Adrenal gland (tissue), 12 donors: ENCODE measurements around the gene AGER. TPM values are rescaled to one million over a fixed set of nuclear protein-coding genes. Genes with fewer than 3 reads are reported as not detected.
A peak's percentile ranks its signal among the peaks of the same experiment; 100 is the strongest.

Experiments
- DNase-seq, 7 donors: peaks; one replicate each; pipeline ENCODE4 v3.0.0-alpha.2; 2019 to 2020
- H3K27ac ChIP-seq, 5 donors: fragments of 200-600 bp; sonication (generic) in 4 of 5; 1 replicate in 3 of 5; 2 replicates in 2 of 5; pipeline versions ENCODE4 v1.5.1 to v1.8.0; 2016 to 2020; ENCODE audit warnings: mild to moderate bottlenecking in 1 of 5
- H3K27me3 ChIP-seq: fragments of 200-600 bp; 2 replicates; pipeline ENCODE4 v1.8.0; 2021
- H3K36me3 ChIP-seq, 2 donors: fragments of 200-600 bp; replicated peaks in 1 of 2; 1 replicate in 1 of 2; 2 replicates in 1 of 2; pipeline versions ENCODE4 v1.5.1 to v1.8.0; 2018 to 2022
- H3K4me1 ChIP-seq, 2 donors: fragments of 200-600 bp; replicated peaks in 1 of 2; 1 replicate in 1 of 2; 2 replicates in 1 of 2; pipeline versions ENCODE4 v1.5.1 to v1.8.0; 2018 to 2021
- H3K4me3 ChIP-seq, 4 donors: fragments of 200-600 bp; sonication (generic) in 3 of 4; one replicate each; pipeline ENCODE4 v1.5.1; 2016 to 2018
- H3K9me3 ChIP-seq, 3 donors: fragments of 200-600 bp; sonication (generic) in 1 of 3; replicated peaks in 1 of 3; 1 replicate in 2 of 3; 2 replicates in 1 of 3; pipeline versions ENCODE4 v1.5.1 to v1.8.0; 2016 to 2021
- POLR2A ChIP-seq, 2 donors: fragments of 450-650 bp; IDR thresholded peaks; one replicate each; pipeline ENCODE4 v1.6.1; 2017; ENCODE audit warnings: antibody characterized with exemption in 2 of 2, mild to moderate bottlenecking in 2 of 2, moderate library complexity in 1 of 2
- WGBS, 4 donors: extraction: QIAGEN DNeasy Blood & Tissue Kit in 2 of 4; methylation state at CpG; one replicate each; pipeline versions ENCODE4 v1.1.5 to v1.1.7; 2013 to 2017; 5-methylcytosine and 5-hydroxymethylcytosine counted together
- intact Hi-C, 2 donors: fragments of 100-400 bp; cut with DNase I; formaldehyde crosslinking; loops; one replicate each; pipeline versions ENCODE4 v1.14.1 to v1.15.0; 2022 to 2023
- polyA plus RNA-seq, 3 donors: library from polyadenylated mRNA; stranded (reverse); fragments of 200-250 nt in 2 of 3; fragments of 350-450 nt in 1 of 3; fragmentation: Illumina TruSeq in 1 of 3; extraction: RNeasy Lipid Tissue Mini Kit (QIAGEN cat#74804) in 1 of 3; gene quantifications; one replicate each; pipeline ENCODE4 v1.2.3, GENCODE V29; 2013 to 2014
- total RNA-seq, 9 donors: library from RNA; depleted of rRNA in 4 of 9; stranded (reverse); fragments of >200 nt in 4 of 9; fragments of 120-200 nt in 1 of 9; fragmentation: NEBNext Ultra II Directional in 1 of 9; extraction: Animal tissue kit (Norgen Biotek cat#: 25700) in 1 of 9; gene quantifications; one replicate each; pipeline versions ENCODE4 v1.1.0 to v1.2.4, GENCODE V29; 2013 to 2023
- TF ChIP-seq, protein P1 (sequence below), 6 experiments: fragments of 450-650 bp in 4 of 6; fragments of 200-600 bp in 2 of 6; sonication (generic) in 1 of 6; IDR thresholded peaks; 1 replicate in 5 of 6; 2 replicates in 1 of 6; pipeline versions ENCODE4 v1.5.1 to v1.8.0; 2016 to 2021; ENCODE audit warnings: antibody characterized with exemption in 6 of 6, mild to moderate bottlenecking in 2 of 6, moderate library complexity in 1 of 6
- donor health status: healthy with polysubstance abuse.
- donor health status: Bipolar disorder and iron deficiency.
- donor health status: DM: yes; HTN: yes; CAD: no.
- donor health status: DM: no; HTN: no; CAD: no.
- donor health status: DM: no; HTN: no; CAD: no.
- donor health status: DM: yes; HTN: yes; CAD: no.

The AGER gene
- total and polyA plus RNA-seq, 12 donors: 1.4 to 63.9 (median 3.4) TPM; not detected in 1

- Histone ChIP-seq H3K27ac (peak overlapping the region; percentile 2 to 94 (median 86)), H3K4me3 (peak overlapping the region in 2 of 4 donors; percentile 66 to 89), H3K9me3 (no peaks in the 10 kb centered on the region), H3K4me1 (peaks cover 14 to 20% of the 10 kb centered on the region in 2 donors), H3K36me3 (peaks cover 0 to 20% of the 10 kb centered on the region in 2 donors), H3K27me3 (no peaks in the 10 kb centered on the region)
- 18 to 26% (median 22%) methylated on average over 32 to 35 of the region's 35 CpGs for WGBS, 4 donors
- intact Hi-C loops: no loop called here
- TF ChIP-seq, protein P1, sequence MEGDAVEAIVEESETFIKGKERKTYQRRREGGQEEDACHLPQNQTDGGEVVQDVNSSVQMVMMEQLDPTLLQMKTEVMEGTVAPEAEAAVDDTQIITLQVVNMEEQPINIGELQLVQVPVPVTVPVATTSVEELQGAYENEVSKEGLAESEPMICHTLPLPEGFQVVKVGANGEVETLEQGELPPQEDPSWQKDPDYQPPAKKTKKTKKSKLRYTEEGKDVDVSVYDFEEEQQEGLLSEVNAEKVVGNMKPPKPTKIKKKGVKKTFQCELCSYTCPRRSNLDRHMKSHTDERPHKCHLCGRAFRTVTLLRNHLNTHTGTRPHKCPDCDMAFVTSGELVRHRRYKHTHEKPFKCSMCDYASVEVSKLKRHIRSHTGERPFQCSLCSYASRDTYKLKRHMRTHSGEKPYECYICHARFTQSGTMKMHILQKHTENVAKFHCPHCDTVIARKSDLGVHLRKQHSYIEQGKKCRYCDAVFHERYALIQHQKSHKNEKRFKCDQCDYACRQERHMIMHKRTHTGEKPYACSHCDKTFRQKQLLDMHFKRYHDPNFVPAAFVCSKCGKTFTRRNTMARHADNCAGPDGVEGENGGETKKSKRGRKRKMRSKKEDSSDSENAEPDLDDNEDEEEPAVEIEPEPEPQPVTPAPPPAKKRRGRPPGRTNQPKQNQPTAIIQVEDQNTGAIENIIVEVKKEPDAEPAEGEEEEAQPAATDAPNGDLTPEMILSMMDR (IDR thresholded peaks at IDR 0.05): no peak
- peak in 1 of 2 donors; percentile 21 for TF ChIP-seq POLR2A (IDR thresholded peaks at IDR 0.05)
- DNase-seq: peak; percentile 34 to 76 (median 51)
Observed at GRCh38 chr6:32152769-32153563, 31.1 kb downstream of the AGER start.

DNA sequence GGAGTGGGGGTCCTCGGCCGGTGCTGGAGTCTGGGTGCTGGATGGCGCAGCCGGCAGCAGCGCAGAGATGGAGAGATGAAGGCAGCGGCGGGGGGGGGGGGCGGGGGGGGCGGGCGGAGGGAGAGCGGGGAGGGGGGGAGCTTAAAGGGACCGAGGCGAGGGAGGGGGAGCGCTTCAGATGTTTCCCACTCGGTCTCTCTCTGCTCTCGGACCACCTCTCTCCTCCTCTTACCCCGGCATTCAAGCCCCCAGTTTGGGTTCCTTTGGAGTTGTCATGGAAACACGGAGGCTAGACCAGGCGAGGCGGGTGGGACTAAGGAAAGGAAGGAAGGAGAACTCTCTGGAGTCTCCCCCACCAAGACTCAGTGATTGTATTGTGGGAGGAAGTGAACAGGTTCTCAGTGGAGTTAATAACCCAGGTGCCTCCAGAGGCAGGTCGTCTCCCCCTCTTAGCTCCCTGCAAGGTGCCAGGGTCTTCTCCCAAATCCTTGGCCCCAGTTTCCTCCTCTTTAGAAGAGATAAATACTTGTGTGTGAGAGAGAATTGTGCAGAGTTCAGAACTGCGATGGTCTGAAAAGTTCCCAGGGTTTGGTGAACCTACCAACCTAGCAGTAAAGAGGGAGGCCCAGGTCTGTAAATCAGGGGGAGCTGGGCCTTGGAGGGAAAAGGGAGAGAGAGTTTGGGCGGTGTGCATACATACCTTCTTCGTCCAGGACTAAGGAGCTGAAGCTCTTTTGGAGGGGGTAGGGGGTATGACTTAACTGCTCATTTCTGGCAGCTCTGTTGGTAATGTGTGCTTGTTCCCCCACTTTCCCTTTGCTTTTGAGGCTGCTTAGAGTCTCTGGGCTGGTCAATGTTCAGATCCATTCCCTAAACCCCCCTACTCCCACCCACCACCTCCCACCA lies 31.9 kb downstream of the AGER start, which contains the start of gene PRRT1:
Gene PRRT1 (minus strand): TSS at position 77 of the 906 bp plus-strand sequence. CDS start 112 bp downstream, outside the sequence.
- DNase-seq: no peak
- WGBS, 4 donors: 27 to 39% (median 31%) methylated on average over 12 to 18 of the region's 24 CpGs
- H3K4me3 ChIP-seq: peak within 1 kb of the TSS in 2 of 4 donors; percentile 66 to 89
- intact Hi-C loops: no loop called here
- TF ChIP-seq, protein P1 (IDR thresholded peaks at IDR 0.05): no peak
- TF ChIP-seq POLR2A (IDR thresholded peaks at IDR 0.05): no peak
- H3K4me1 ChIP-seq: peaks cover 14 to 20% of the 10 kb centered on the region in 2 donors
- H3K27me3 ChIP-seq: no peaks in the 10 kb centered on the region
- peak within 1 kb of the TSS in 4 of 5 donors; percentile 78 to 94 (median 87) for H3K27ac ChIP-seq
- no peaks in the 10 kb centered on the region for H3K9me3 ChIP-seq
- H3K36me3 ChIP-seq: peaks cover 0 to 12% of the 10 kb centered on the region in 2 donors

DNA sequence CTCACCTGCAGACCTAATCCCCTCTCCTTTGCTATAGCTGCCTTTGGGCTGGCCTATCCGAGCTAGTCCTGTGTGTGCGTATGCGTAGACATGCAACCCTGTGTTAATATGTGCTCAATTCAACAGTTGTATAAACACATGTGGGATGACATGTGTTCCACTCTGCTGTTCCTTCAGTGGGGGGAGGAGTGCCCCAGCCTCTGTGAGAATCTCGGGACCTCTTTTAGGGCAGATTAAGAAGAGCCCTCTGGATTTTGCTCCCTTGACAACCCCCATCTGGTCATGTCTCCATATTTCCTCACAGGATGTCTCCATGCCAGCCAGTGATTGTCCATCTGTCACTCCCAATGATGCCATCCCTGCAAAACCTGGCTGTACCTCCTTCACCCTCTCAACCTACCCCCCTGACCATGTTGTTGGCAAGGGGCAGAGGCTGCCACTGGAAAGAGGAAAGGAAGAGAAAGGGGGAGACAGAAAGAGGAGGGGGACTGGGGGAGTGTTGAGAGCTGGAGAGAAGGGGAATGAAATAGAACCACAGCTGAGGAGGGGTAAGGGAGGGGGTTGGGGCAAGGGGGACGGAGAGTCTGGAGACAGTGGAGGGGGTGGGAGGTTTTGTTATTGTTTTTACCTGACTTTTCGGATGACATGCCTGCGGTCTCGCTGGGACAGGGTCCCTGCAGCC lies 32.7 kb downstream of the AGER start:
- intact Hi-C loops: no loop called here
- peak overlapping the region in 2 of 5 donors; percentile 30 to 54 for H3K27ac ChIP-seq
- H3K4me3 ChIP-seq: peak overlapping the region in 1 of 4 donors; percentile 51
- DNase-seq: no peak
- TF ChIP-seq, protein P1 (IDR thresholded peaks at IDR 0.05): no peak
- TF ChIP-seq POLR2A (IDR thresholded peaks at IDR 0.05): no peak
- H3K27me3 ChIP-seq: no peaks in the 10 kb centered on the region
- H3K4me1 ChIP-seq: peaks cover 14 to 20% of the 10 kb centered on the region in 2 donors
- WGBS, 4 donors: 43 to 62% (median 50%) methylated on average over 5 to 8 of the region's 8 CpGs
- no peaks in the 10 kb centered on the region for H3K9me3 ChIP-seq
- H3K36me3 ChIP-seq: peaks cover 0 to 5% of the 10 kb centered on the region in 2 donors
